Measurements from ENCODE around the gene SUSD3.
"Not testable (repeated sequence)": the region's sequence is repeated elsewhere in the genome, so short reads cannot be mapped to it uniquely, and the experiment has no call there.

The SUSD3 gene

DNA sequence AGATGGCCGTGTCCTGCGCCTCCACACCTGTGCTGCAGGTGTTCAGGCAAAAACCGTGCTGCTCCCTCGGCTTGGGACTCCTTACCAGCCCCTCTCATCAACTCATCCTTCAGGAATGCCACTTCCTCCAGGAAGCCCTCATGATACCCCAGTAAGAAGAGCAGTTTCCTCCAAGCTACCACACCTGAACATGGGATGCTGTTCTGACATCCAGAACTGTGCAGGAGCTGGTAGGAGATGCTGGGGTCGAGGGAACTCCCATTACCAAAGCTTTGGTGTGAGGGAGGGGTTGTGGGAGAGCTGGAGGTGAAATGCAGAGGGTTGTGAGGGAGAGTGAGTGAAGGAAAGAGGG lies 56.5 kb downstream of the SUSD3 start:
- Histone ChIP-seq H3K27ac (ENCODE audit: low read depth, low read length) (no peak overlapping the region), H3K4me1 (ENCODE audit: control insufficient read depth, insufficient read depth, low read length) (peaks cover 23% of the 10 kb centered on the region), H3K9ac (ENCODE audit: low read length) (no peak overlapping the region), H3K27me3 (ENCODE audit: control insufficient read depth, insufficient read depth, low read length) (no peaks in the 10 kb centered on the region), H3K9me3 (ENCODE audit: control insufficient read depth, insufficient read depth, low read depth, low read length) (no peaks in the 10 kb centered on the region), H3K36me3 (ENCODE audit: control insufficient read depth, insufficient read depth, low read length) (no peaks in the 10 kb centered on the region), H3K4me3 (ENCODE audit: low read depth, low read length) (no peak overlapping the region)

DNA sequence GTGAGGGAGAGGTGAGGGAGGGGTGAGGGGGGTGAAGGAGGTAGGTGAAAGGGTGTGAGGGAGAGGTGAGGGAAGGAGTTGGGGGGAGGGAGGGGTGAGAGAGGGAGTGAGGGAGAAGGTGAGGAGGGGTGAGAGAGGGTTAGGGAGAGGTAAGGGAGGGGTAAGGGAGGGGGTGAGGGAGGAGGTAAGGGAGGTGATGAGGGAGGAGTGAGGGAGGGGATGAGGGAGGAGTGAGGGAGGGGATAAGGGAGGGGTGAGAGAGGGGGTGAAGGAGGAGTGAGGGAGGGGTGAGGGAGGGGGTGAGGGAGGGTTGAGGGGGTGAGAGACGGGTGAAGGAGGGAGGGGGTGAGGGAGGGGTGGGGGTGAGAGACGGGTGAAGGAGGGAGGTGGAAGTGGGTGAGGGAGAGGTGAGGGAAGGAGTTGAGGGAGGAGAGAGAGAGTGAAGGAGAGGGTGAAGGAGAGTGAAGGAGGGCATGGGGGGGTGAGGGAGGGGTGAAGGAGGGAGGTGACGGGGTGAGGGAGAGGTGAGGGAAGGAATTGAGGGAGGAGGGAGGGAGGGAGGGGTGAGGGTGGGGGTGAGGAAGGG lies 57.1 kb downstream of the SUSD3 start:
- Histone ChIP-seq H3K9me3 (ENCODE audit: control insufficient read depth, insufficient read depth, low read depth, low read length) (no peaks in the 10 kb centered on the region), H3K4me3 (ENCODE audit: low read depth, low read length) (no peak overlapping the region), H3K27ac (ENCODE audit: low read depth, low read length) (no peak overlapping the region), H3K9ac (ENCODE audit: low read length) (no peak overlapping the region), H3K36me3 (ENCODE audit: control insufficient read depth, insufficient read depth, low read length) (no peaks in the 10 kb centered on the region), H3K27me3 (ENCODE audit: control insufficient read depth, insufficient read depth, low read length) (no peaks in the 10 kb centered on the region), H3K4me1 (ENCODE audit: control insufficient read depth, insufficient read depth, low read length) (peaks cover 26% of the 10 kb centered on the region)

DNA sequence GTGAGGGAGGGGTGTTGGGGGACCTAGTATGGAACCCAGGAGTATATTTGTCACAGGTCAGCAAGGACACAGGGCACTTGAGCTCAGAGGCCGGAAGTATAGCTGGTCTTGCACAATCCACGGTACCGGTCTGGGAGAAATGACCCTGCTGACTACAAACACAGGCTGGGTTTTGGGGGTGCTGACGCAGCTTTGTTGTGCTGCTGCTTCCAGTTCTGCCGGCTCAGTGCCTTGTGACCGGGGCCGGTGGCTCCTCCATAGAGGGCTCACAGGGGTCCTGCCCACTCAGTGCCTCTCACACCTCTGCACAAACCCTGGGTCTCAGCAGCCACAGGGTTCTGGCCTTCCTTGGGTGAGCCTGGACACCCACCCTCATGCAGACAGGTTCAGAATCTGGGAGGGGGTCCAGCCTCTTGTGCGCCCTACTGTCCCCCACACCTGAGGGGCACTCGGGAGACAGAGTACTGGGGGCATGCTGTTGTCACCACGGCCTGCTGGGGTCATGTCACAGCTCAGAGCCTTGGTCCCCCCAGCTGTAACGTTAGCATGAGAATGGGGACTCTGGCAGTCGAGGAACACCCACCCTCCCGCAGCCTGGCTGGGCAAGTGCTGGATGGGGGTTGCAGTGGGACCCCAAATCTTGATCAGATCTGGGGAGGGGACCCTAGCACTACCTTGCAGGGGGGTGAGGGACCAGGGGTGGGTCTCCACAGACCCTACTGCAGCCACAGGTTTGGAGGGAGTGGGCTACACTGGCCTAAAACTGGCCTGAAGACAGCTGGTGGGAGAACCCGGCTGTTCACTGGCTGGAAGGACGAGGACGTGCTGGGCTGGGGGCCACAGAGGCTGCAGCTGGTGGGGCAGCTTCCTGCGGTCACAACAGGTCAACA lies 57.8 kb downstream of the SUSD3 start:
- no peak overlapping the region for H3K4me3 ChIP-seq (ENCODE audit: low read depth, low read length)
- H3K27ac ChIP-seq (ENCODE audit: low read depth, low read length), result no peak overlapping the region
- H3K4me1 ChIP-seq (ENCODE audit: control insufficient read depth, insufficient read depth, low read length), result peaks cover 26% of the 10 kb centered on the region
- H3K9ac ChIP-seq (ENCODE audit: low read length), result no peak overlapping the region
- no peaks in the 10 kb centered on the region for H3K27me3 ChIP-seq (ENCODE audit: control insufficient read depth, insufficient read depth, low read length)
- peaks cover 4% of the 10 kb centered on the region; the same call in 1 of the 2 replicates for H3K36me3 ChIP-seq (ENCODE audit: control insufficient read depth, insufficient read depth, low read length)
- no peaks in the 10 kb centered on the region for H3K9me3 ChIP-seq (ENCODE audit: control insufficient read depth, insufficient read depth, low read depth, low read length)

DNA sequence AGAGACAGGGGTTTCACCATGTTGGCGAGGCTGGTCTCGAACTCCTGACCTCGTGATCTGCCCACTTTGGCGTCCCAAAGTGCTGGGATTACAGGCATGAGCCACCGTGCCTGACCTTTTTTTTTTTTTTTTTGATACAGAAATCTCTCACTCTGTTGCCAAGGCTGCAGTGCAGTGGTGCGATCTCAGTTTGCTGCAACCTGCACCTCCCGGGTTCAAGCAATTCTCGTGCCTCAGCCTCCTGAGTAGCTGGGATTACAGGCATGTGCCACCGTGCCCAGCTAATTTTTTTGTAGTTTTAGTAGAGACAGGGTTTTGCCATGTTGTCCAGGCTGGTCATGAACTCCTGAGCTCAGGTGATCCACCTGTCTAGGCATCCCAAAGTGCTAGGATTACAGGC lies 59.0 kb downstream of the SUSD3 start:
- H3K9me3 ChIP-seq (ENCODE audit: control insufficient read depth, insufficient read depth, low read depth, low read length); H3K27me3 ChIP-seq (ENCODE audit: control insufficient read depth, insufficient read depth, low read length); H3K4me3 ChIP-seq (ENCODE audit: low read depth, low read length); H3K27ac ChIP-seq (ENCODE audit: low read depth, low read length); H3K9ac ChIP-seq (ENCODE audit: low read length); H3K36me3 ChIP-seq (ENCODE audit: control insufficient read depth, insufficient read depth, low read length): not testable (repeated sequence)
- H3K4me1 ChIP-seq (ENCODE audit: control insufficient read depth, insufficient read depth, low read length), result peaks cover 26% of the 10 kb centered on the region

DNA sequence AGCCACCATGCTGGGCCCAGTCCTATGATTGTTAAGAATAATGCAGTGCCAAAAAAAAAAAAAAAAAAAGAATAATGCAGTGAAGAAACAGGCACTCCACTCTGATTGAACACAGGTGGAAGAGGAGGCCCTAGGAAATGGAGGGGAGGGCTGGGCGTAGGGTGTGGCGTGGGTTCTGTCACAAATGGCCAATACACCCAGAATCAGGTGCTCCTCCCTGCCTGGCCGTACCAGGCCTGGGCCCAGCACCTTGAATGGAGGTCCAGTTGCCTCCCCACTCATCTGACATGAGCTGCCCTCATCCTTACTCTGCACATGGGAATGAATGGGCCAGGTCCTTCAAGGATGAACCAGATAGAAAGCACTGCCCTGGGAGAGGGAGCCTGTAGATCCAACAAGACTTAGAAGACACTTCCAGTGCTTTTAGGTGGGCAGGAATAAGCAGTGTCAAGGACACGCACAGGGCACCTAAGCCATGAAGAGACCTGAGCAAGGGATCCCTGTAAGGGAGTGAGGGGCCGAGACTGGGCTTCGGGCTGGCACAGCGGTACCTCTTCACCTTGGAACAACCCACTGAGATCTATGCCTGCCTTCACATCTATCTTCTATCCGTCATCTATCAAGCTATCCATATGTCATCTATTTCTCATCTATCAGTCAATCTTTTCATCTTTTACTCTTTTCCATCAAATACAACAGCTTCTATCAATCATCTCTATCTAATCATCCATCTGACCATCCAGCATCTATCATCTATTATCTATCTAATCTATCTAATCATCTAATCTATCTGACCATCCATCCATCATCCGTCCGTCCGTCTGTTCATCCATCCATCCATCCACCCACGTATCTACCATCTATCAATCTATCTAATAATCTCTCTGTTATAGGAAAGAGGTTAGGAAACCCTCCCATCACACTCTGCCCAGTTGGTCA lies 59.7 kb downstream of the SUSD3 start:
- peaks cover 26% of the 10 kb centered on the region for H3K4me1 ChIP-seq (ENCODE audit: control insufficient read depth, insufficient read depth, low read length)
- no peaks in the 10 kb centered on the region for H3K9me3 ChIP-seq (ENCODE audit: control insufficient read depth, insufficient read depth, low read depth, low read length)
- H3K9ac ChIP-seq (ENCODE audit: low read length), result no peak overlapping the region
- peaks cover 14% of the 10 kb centered on the region for H3K36me3 ChIP-seq (ENCODE audit: control insufficient read depth, insufficient read depth, low read length)
- no peak overlapping the region for H3K4me3 ChIP-seq (ENCODE audit: low read depth, low read length)
- H3K27me3 ChIP-seq (ENCODE audit: control insufficient read depth, insufficient read depth, low read length), result no peaks in the 10 kb centered on the region
- H3K27ac ChIP-seq (ENCODE audit: low read depth, low read length), result no peak overlapping the region

DNA sequence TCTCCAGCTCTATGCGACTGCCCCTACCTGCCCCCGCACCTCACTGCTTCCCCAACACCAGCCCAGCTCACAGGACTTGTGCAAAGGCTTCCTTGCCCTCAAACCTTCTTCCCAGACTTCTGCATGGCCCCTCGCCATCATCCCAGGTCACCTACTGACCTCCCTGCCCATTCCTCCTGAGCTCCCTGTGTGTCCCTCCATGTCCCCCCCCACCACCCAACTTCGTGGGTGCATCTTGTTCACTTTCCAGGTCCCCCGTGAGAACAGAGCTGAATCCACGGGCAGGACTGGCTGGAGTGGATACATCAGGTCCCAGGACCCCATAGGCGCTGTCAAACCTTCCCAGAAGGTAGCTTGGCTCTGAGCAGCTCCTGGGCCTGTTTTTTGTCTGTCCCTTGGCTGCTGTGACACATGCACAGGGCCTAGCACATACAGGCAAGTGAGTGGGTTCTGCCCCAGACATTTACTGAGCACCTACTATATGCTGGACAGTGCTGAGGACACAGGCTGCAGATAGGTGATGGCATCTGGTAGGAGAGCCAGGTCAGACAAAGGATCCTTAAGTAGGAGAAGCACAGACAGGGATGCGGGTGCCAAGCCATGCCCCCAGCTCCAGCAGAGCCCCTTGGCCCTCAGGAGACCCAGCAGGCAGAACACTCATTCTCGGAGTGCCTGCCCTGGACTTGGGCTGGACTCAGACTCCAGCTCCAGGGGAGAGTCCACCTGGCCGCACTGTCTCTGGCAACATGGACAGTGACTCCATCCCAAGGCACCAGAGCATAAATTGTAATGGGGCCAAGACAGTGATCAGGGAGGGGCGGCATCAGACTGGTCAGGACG lies 60.6 kb downstream of the SUSD3 start:
- peaks cover 23% of the 10 kb centered on the region for H3K36me3 ChIP-seq (ENCODE audit: control insufficient read depth, insufficient read depth, low read length)
- H3K27ac ChIP-seq (ENCODE audit: low read depth, low read length), result no peak overlapping the region
- H3K4me1 ChIP-seq (ENCODE audit: control insufficient read depth, insufficient read depth, low read length), result peaks cover 21% of the 10 kb centered on the region
- H3K4me3 ChIP-seq (ENCODE audit: low read depth, low read length), result no peak overlapping the region
- no peaks in the 10 kb centered on the region for H3K27me3 ChIP-seq (ENCODE audit: control insufficient read depth, insufficient read depth, low read length)
- no peaks in the 10 kb centered on the region for H3K9me3 ChIP-seq (ENCODE audit: control insufficient read depth, insufficient read depth, low read depth, low read length)
- H3K9ac ChIP-seq (ENCODE audit: low read length), result no peak overlapping the region

DNA sequence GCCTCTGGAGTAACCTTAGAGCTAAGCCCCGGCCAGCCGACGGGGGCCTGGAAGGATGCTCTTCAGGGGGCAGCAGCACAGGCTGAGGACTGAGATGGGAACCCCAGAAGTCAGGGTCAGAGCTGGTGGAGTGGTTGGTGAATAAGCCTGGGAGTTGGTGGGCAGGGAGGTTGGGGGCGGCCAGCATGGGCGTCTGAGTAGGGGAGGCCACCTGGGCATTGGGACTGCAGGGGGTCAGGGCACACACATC lies 61.1 kb downstream of the SUSD3 start:
- Histone ChIP-seq H3K27me3 (ENCODE audit: control insufficient read depth, insufficient read depth, low read length) (no peaks in the 10 kb centered on the region), H3K4me3 (ENCODE audit: low read depth, low read length) (no peak overlapping the region), H3K9ac (ENCODE audit: low read length) (no peak overlapping the region), H3K9me3 (ENCODE audit: control insufficient read depth, insufficient read depth, low read depth, low read length) (no peaks in the 10 kb centered on the region), H3K4me1 (ENCODE audit: control insufficient read depth, insufficient read depth, low read length) (peaks cover 16% of the 10 kb centered on the region), H3K27ac (ENCODE audit: low read depth, low read length) (no peak overlapping the region), H3K36me3 (ENCODE audit: control insufficient read depth, insufficient read depth, low read length) (peaks cover 26% of the 10 kb centered on the region)

DNA sequence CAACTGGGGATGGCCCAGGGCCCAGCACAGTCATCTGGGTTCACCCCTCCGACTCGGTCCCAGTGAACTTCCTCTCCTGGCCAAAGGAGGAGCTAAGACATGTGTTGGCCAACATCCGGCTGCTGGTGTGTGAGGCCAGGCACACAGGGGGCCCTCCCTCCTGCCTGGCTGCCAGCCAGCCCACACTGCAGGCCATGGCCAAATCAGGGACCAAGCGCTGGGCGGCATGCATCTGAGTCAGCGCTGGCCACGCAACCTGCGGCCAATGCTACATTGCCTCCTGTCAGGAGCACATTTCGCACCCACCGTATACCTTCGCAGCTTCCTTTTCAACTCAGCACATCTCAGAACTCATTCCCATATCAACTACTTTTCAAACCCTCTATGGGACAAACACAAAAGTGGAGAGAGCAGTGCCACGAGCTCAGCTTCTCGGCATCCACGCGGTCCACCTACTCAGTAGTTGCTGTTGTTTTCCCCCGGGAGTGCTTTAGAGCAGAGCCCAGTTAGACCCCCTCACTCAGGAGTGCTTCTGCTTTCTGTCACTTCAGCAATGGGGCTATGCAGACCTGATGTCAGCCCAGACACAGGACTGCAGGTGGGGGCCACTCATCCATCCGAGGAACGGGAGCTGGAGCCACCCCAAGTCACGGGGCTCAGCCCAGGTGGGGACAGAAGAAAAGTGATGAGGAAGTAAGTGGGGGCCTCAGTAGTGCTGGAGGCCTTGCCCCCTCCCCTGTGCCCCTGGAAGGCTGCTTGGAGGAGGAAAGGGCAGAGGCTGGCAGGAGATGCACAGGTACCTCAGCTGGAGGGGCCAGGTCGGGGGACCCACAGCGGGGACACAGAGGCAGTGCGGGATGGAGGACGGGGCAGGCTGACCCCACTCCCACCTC lies 61.7 kb downstream of the SUSD3 start:
- Histone ChIP-seq H3K27ac (ENCODE audit: low read depth, low read length) (no peak overlapping the region), H3K4me3 (ENCODE audit: low read depth, low read length) (no peak overlapping the region), H3K9me3 (ENCODE audit: control insufficient read depth, insufficient read depth, low read depth, low read length) (no peaks in the 10 kb centered on the region), H3K36me3 (ENCODE audit: control insufficient read depth, insufficient read depth, low read length) (peaks cover 31% of the 10 kb centered on the region), H3K27me3 (ENCODE audit: control insufficient read depth, insufficient read depth, low read length) (no peaks in the 10 kb centered on the region), H3K4me1 (ENCODE audit: control insufficient read depth, insufficient read depth, low read length) (peaks cover 13% of the 10 kb centered on the region), H3K9ac (ENCODE audit: low read length) (no peak overlapping the region)

DNA sequence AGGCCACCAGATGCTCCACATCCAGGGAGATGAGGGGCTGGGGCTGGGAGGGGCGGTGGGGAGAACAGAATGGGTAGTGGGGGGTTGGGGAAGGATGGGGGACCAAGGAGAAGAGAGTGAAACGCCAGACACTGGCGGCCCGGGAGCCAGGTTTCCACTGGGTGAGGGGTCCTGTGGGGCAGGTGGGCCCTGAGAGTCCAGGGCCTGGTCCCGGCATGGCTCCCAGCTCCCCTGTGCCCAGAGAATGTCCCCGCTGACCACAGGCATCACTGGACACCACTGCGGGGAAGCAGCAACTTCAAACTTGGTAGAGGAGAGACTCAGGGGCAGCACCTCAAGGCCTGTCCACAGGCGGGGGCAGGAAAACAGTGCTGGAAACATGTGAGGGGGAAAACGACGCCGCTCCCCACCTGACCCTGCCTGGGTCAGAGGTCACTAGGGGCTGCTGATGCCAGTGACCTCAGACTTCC lies 62.4 kb downstream of the SUSD3 start:
- H3K27me3 ChIP-seq (ENCODE audit: control insufficient read depth, insufficient read depth, low read length), result no peaks in the 10 kb centered on the region
- H3K27ac ChIP-seq (ENCODE audit: low read depth, low read length), result no peak overlapping the region
- peaks cover 13% of the 10 kb centered on the region for H3K4me1 ChIP-seq (ENCODE audit: control insufficient read depth, insufficient read depth, low read length)
- no peaks in the 10 kb centered on the region for H3K9me3 ChIP-seq (ENCODE audit: control insufficient read depth, insufficient read depth, low read depth, low read length)
- no peak overlapping the region for H3K9ac ChIP-seq (ENCODE audit: low read length)
- H3K4me3 ChIP-seq (ENCODE audit: low read depth, low read length), result no peak overlapping the region
- H3K36me3 ChIP-seq (ENCODE audit: control insufficient read depth, insufficient read depth, low read length), result peaks cover 34% of the 10 kb centered on the region
